Kidney glomerular epithelial cell (primary cell): ENCODE results near the gene G6PC3.
"Not testable (repeated sequence)": the region's sequence is repeated elsewhere in the genome, so short reads cannot be mapped to it uniquely, and the experiment has no call there.

Experiments
- DNase-seq: peaks from one replicate; lab custom pipeline; 2025; lab: John Stamatoyannopoulos, UW

The G6PC3 gene

DNA sequence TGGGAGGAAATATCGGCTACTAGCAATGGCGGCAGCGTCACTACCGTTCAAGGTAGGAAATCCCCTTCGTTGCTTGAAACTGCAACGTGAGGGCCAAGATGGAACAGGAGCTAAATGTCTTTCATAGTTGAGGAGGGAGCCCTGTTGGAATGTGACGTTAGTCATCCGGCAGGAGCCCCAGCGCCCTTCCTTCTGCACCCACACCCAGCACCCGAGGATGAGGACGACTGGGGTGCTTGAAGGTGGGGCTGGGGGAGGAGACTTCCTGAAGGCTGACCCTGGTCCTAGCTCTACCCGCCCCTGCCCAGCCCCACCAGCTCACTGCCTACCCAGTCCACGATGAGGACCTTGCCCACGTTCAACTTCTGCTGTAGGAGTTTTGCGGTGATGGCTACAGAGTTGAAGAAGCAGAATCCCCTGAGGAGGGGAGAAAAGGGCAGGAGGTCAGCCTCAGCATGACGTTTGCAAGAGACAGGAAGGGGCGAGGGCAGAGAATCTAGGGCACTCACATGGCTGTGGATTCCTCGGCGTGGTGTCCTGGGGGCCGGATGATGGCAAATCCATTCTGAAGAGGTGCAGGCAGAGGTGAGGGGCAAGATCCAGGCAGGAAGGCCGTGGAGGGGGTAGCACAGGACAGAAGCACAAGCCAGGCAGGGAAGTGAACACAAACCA lies 11.9 kb downstream of the G6PC3 start:
- DNase-seq: no peak

DNA sequence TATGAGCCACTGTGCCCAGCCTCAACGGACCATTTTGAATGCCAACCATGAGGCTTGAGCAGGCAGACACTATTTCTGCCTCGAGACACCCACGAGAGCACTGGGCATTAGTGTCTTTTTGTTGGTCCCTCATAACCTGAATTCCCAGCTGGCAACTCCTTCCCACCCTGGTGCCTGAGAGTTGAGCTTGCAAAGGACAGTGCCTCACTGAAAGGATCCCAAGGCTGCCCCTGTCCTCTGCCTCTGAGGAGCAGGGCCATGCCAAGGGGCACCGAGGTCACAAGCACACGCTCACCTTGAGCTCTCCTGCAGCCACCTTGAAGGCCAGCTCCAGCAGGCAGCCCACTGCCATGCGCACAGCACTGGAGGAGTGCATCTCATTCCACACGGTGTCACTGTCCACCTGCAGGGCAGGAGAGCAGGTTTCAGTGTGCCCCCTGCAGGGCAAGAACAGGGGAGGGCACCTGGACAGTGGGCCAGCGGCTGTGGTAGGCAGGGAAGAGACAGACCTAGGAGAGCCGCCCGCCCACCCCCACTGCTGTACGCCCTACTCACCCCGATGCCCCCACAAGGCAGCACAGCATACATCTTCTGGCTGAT lies 12.8 kb downstream of the G6PC3 start:
- no peak for DNase-seq

DNA sequence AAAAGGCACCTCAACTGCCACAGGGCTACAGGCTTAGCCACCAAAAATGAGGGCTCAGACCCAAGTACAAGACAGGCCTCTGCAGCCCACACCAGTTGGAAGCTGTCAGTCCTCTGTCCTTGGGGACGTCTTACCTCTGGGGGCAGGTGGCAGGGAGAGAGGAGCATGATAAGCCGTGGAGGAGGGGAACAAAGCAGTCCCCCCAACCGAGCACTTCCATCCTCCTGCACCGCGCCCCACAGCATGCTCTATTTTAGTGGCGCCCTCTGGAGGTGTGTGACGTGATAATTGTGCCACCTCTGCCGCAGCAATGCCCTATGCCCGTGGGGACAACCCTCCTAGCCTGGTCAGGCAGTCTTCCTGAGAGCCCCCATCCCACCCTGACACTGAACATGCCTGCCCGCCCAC lies 13.6 kb downstream of the G6PC3 start:
- no peak for DNase-seq

- no peak for DNase-seq
Observed at GRCh38 chr17:44084921-44085320, 14.4 kb downstream of the G6PC3 start.

GRCh38 chr17:44085908-44086307 lies 15.4 kb downstream of the G6PC3 start:
- DNase-seq: no peak

GRCh38 chr17:44086364-44087311 lies 16.1 kb downstream of the G6PC3 start:
- peak; percentile 80 for DNase-seq

- DNase-seq: no peak
Observed at GRCh38 chr17:44087319-44087718, 16.8 kb downstream of the G6PC3 start.

- DNase-seq: no peak
Observed at GRCh38 chr17:44088254-44088653, 17.7 kb downstream of the G6PC3 start.

DNA sequence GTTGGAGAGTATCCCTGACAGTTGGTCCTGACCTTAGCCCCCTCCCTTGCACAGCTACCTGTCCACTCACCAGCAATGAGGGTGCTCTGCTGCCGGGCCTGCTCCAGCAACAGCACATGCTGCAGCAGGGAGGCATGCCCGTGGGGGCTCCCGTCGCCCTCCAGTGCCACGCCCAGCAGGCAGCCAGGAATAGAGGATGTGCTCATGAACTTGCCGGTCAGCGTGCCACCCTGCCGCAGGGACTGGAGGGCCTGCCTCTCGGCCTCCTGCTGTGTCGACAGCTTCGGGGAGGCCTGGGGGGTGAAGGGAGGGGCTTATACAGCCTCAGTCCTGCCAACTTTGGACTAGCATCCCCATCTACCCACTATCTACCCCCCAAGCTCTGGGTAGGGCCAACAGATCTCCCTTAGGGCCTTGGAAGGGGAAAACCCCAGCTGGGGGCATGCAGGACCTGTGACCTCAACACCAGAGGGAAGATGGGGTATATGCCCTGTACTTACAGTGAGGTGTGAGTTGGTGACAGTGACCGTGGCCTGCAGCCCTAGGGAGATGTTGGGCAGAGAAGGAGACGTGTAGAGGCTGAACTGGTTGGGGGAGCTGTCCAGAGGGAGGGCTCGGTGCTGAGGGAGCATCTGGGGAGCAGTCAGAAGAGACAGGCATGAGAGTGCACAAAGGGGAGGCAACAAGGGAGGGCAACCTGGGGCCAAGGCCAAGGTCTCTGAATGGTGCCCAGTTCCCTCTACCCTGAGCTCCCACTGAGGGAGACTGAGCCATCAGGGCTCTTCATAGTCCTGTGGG lies 20.9 kb downstream of the G6PC3 start:
- no peak for DNase-seq

DNA sequence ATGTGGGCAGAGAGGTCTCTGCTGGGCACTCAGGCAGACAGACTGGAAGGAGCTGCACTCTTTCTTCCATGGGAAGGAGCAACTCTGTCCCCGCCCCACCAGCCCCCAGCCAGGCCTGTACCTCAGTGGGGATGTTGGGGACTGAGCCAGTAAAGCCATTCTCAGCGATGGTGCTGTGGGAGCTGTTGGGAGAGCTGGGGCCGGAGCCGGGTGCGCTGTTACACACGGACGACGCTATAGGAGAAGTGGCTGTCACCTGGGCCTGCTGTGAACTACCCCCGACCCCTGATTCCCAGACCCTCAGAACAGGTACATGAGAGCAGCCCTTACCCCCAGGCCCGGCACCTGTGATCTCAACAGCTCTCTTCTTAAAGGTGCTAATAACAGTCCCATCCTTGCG lies 21.5 kb downstream of the G6PC3 start:
- no peak for DNase-seq

- no peak for DNase-seq
Observed at GRCh38 chr17:44093231-44093900, 22.8 kb downstream of the G6PC3 start.

- no peak for DNase-seq
Observed at GRCh38 chr17:44094701-44095387, 24.3 kb downstream of the G6PC3 start.

- no peak for DNase-seq
Observed at GRCh38 chr17:44095388-44095646, 24.8 kb downstream of the G6PC3 start.

DNA sequence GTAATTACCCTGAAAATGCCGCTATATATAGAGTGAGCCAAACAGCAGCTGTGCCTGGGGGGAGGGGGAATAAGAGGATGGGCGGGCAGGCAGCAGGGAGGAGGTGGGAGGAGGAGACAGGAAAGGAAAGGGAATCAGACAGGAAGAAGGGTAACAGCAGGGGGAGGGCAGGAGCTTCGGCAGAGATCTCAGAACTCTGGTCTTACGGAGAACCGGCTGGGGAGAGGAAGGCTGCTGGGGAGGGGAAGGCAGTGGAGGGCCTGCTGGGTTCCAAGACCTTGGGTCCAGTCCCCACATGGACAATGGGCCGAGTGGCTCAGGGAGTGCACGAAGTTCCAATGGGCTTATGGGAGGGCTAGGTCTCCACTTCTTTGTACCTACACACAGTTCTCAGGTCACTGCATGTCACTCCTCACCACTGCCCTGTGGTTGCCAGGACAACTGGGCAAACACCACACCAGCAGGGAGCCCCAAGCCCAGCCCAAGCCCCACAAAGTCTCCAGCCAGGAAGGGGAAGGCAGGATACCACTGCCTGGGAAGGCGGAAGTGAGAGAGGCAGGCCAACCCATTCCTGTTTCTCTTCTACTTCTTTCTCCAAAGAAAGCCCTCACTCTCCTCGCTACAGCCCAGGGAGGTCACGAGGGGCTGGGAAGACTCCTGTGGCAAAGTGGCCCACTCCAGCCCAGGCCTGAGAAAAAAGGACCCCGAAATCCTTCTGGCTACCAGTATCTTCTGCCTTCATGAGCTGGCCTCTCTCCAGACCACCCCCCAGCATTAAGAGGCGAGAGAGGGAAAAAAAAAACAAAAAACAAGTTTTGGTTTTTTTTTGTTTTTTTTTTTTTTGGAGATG lies 25.3 kb downstream of the G6PC3 start:
- peak; percentile 63 for DNase-seq

GRCh38 chr17:44097110-44097958 lies 26.8 kb downstream of the G6PC3 start:
- DNase-seq: no peak

DNA sequence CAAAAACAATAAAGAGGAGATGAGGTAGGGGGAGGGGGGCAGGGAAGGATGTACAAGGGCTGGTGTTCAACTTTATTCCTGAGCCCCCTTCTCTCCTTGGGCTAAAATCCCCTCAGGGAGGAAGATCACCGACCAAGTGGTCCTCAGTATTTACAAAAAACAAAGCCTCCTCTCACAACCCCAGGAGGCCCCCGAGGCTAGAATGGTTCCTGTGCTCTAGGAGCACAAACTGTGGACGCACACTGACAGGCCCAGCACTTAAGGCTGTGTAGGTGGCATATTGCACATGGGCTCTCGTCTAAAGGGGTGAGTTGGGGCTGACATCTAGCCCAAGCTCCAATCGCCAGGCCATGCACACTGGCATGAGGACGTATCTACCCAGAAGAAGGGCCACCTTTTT lies 31.3 kb downstream of the G6PC3 start:
- not testable (repeated sequence) for DNase-seq

DNA sequence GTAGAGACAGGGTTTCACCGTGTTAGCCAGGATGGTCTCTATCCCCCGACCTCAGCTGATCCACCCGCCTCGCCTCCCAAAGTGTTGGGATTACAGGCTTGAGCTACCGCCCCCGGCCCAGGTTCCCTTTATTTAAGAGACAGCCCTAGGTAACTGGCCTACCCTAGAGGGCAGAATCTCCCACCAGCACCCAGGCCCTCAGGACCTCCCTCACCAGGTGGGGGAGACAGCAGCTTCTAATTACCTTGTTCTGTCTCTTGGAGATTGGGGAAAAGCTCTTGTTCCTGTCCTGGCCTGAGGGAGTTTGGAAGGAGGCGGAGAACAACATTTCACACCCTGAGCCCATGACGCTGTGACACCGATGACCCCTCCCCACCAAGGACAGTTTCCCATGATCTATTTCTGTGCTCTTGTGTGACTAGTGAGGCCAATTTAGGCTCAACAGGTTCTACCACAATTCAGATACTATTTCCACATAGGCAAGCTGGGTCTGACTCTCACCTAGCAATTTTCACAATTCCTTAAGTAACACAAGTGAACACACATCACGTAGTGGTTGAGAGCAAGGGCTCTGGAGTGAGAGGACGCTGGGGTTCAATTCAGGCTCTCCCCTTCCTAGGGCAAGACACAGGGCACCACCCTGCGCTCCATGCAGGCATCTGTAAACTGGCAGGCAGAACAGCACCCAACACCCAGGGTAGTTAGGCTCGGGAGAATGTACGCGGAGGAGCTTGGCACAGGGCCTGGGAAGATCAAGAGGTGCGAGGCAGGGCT lies 32.5 kb downstream of the G6PC3 start:
- no peak for DNase-seq

GRCh38 chr17:44105483-44105882 lies 34.9 kb downstream of the G6PC3 start:
- no peak for DNase-seq

DNA sequence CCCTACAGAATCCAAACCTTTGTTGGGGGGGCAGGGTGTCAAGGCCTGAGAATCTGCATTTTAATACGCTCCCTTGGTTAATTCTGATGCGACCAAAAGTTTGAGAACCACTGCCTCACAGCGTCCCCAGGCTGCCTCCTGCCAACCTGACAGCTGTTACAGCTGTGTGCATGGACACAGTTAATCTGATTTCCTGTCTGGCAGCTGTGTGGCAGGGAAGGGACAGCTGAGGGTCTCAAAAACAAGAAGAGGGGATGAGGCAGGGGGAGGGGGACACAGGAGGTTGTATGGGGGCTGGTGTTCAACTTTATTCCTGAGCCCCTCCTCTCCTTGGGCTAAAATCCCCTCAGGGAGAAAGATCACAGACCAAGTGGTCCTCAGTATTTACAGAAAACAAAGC lies 35.4 kb downstream of the G6PC3 start:
- no peak for DNase-seq
